Stimulated activated CD4-positive, alpha-beta T cell treated with anti-CD3 and anti-CD28 coated beads, TNF-alpha, amount 100 ng/mL, for 4 hours (primary cell): ENCODE results near the gene RHOH.
A peak's percentile ranks its signal among the peaks of the same experiment; 100 is the strongest.

Experiments
- DNase-seq, 3 experiments: peaks; one replicate each; pipeline ENCODE4 v3.0.0-alpha.2; 2020; ENCODE audit warnings: low read depth in 3 of 3

The RHOH gene

GRCh38 chr4:40190019-40190418 lies 6.8 kb upstream of the RHOH start:
- no peak for DNase-seq

- no peak for DNase-seq
Measured at GRCh38 chr4:40190465-40190864, 6.4 kb upstream of the RHOH start.

- no peak for DNase-seq
Measured at GRCh38 chr4:40190880-40191815, 5.7 kb upstream of the RHOH start.

- DNase-seq = no peak
Measured at GRCh38 chr4:40192114-40193015, 4.5 kb upstream of the RHOH start.

- DNase-seq = no peak
Measured at GRCh38 chr4:40193016-40193571, 3.7 kb upstream of the RHOH start.

- no peak for DNase-seq
Measured at GRCh38 chr4:40193578-40193977, 3.3 kb upstream of the RHOH start.

- DNase-seq = no peak
Measured at GRCh38 chr4:40194602-40195161, 2.1 kb upstream of the RHOH start.

- DNase-seq = no peak
Measured at GRCh38 chr4:40195182-40196177, 1.4 kb upstream of the RHOH start.

- DNase-seq = no peak
Measured at GRCh38 chr4:40196272-40196671, 559 bp upstream of the RHOH start.

- DNase-seq = no peak
Measured at GRCh38 chr4:40197879-40198689, 1.3 kb downstream of the RHOH start.

- DNase-seq = no peak
Measured at GRCh38 chr4:40199179-40199670, 2.4 kb downstream of the RHOH start.

GRCh38 chr4:40199999-40200874 lies 3.4 kb downstream of the RHOH start:
- peak in 1 of 3 experiments; percentile 48 for DNase-seq

GRCh38 chr4:40200875-40201801 lies 4.3 kb downstream of the RHOH start:
- no peak for DNase-seq

- no peak for DNase-seq
Measured at GRCh38 chr4:40201898-40202297, 5.1 kb downstream of the RHOH start.

- no peak for DNase-seq
Measured at GRCh38 chr4:40202474-40202873, 5.6 kb downstream of the RHOH start.

- no peak for DNase-seq
Measured at GRCh38 chr4:40204507-40205258, 7.9 kb downstream of the RHOH start.
